ENCODE measurements around the gene GNA14.
"Not testable (repeated sequence)": the region's sequence is repeated elsewhere in the genome, so short reads cannot be mapped to it uniquely, and the experiment has no call there.

The GNA14 gene

DNA sequence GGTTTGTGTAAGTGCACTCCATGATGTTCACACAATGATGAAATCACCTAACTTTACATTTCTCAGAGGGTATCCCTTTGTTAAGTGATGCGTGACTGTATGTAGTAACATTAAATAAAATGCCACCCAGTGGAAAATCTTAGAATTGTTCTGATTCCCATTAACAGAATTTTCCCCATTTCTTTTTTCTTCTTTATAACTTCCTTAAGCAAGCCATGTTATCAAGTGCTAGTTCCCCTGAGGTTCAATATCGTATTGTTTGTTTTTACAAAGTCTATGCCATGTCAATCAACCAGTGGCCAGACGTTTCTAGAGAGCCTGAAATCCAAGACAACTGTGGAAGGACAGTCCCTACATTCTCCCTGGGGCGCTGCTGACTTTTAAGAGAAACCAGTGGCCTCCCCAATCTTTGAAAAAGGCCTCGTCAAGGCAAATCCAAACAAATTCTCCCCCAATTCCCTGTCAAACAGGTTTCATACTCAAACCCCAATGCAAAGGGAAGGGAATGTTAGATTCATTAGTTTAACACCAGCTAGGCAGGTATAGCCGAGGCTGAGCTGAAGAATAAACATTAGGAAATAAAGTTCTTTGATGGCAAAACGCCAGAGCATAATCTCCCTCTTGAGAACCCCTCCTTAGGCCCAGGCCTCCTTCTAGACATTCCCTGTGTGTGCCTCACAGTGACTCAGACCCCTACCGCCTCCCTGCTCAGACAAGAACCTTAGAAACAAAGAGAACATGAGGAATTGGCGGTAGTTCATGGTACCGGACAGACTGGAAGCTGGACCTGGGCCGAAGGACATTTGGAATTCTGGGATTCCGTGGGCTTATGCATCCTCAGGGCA is 198.7 kb downstream of the GNA14 start:
- no peak for DNase-seq (ENCODE audit: low read depth in 3 of 3)

- no peak for DNase-seq (ENCODE audit: low read depth in 3 of 3)
Observed at GRCh38 chr9:77447646-77448045, 200.5 kb downstream of the GNA14 start.

- DNase-seq (ENCODE audit: low read depth in 3 of 3), result no peak
Observed at GRCh38 chr9:77442436-77442835, 205.7 kb downstream of the GNA14 start.

- DNase-seq (ENCODE audit: low read depth in 3 of 3), result not testable (repeated sequence)
Observed at GRCh38 chr9:77441124-77441523, 207.0 kb downstream of the GNA14 start.

DNA sequence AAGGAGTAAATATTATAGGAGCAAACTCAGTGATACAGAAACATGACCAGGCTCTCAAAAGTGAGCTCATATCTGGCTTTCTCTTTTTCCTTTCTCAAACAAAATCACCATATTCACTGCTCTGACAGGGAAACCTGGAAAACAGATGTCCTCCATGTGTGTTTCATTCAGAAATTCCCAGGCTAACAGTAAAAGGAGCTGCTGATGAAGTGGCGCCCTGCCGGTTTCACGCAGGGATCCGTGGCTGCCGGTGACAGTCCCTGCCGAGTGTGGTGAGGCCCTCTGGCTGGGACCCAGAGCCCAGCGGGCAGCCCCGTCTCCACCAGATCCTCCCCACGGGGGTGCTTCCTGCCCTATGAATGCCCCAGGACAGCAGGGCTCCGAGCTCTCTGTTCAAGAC is 208.1 kb downstream of the GNA14 start:
- DNase-seq (ENCODE audit: low read depth in 3 of 3), result no peak

DNA sequence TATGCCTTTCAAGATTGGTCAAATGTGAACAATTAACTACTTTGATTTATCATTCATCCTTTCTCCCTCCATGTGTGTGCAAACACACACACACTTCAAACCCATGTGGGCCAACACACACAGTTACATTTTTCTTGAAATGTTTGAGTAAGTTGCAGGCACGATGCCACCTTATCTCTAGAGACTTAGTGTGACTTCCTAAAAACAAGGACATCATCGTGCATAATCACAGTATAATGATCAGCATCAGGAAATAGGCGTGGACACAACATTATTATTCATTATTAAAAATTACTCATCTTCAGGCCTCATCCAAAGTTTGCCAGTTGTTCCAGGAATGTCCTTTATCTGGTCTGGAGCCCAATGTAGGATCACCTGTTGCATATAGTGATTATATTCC is 209.5 kb downstream of the GNA14 start:
- DNase-seq (ENCODE audit: low read depth in 3 of 3), result no peak

DNA sequence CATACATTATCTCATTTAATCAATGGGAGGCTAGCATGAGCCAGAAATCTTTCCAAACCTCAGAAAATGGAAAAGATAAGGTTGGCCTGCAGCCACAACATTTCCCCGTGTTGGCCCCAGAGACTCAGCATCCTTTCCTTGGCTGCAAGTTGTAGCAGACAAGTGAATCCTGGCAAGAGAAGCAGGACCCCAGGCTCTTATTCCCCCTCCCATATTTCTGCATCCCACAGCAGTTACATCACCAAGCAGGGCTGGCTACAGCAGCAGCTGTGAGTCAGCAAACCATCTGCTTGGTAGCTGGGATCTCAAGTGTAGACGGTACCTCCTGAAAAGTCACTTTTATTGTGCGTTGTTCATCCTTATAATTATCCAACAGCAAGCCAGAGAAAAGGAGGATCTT is 212.4 kb downstream of the GNA14 start:
- no peak for DNase-seq (ENCODE audit: low read depth in 3 of 3)

DNA sequence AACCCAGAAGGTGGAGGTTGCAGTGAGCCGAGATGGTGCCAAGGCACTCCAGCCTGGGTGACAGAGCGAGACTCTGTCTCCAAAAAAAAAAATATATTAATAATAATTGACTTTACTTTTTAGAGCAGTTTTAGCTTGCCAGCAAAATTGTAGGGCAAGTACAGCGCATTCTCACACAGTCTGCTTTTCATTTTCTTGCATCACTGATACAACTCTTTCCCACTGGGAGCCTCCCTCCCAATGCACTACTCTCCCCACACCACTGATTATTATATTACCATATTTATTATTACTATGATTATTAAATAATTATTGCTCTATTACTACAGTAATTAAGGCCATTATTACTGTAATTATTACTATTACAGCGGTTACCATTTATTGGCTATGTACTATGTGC is 212.8 kb downstream of the GNA14 start:
- DNase-seq (ENCODE audit: low read depth in 3 of 3), result no peak

GRCh38 chr9:77433675-77434445 is 214.3 kb downstream of the GNA14 start:
- DNase-seq (ENCODE audit: low read depth in 3 of 3), result peak in 2 of 3 donors; percentile 11 to 34

- no peak for DNase-seq (ENCODE audit: low read depth in 3 of 3)
Observed at GRCh38 chr9:77432053-77432452, 216.1 kb downstream of the GNA14 start.

DNA sequence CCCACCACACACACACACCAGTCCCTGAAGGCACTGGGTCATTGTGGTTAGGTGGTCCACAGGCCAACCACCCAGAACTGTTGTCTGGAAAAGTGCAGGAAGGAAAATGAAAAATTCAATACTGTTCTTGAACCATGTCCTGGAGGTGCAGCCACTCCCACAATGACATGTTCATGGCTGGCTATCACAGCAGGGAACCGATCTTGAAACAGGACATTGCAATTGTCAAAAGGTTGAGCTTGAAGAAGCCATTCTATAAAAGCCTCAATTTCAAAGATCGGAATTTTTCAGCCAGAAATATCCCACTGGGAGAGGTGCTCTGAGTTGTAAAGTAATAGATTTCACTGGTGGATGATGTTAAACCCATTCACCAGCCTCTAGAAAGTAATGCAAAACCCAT is 218.2 kb downstream of the GNA14 start:
- DNase-seq (ENCODE audit: low read depth in 3 of 3), result no peak

- no peak for DNase-seq (ENCODE audit: low read depth in 3 of 3)
Observed at GRCh38 chr9:77427256-77427927, 220.7 kb downstream of the GNA14 start.

DNA sequence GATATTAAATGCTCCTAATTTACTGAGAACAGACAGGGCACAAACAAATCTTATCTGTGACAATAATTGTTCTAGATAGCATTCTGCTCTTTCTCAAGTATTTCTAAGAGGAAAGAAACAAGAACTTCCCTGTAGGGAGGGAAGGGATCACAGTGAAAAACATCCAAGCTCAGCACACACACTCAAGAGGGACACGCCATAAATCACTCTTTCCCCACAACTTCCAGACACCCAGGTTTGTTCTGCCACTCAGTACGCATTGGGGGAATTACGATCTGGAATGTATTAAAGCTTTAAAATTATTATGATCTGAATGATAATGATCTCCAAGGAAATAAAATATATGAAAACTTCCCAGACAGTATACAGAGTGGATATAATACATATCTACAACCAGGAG is 221.4 kb downstream of the GNA14 start:
- no peak for DNase-seq (ENCODE audit: low read depth in 3 of 3)

GRCh38 chr9:77424993-77425392 is 223.1 kb downstream of the GNA14 start:
- DNase-seq (ENCODE audit: low read depth in 3 of 3), result no peak

- no peak for DNase-seq (ENCODE audit: low read depth in 3 of 3)
Observed at GRCh38 chr9:77423841-77424240, 224.3 kb downstream of the GNA14 start.

- no peak for DNase-seq (ENCODE audit: low read depth in 3 of 3)
Observed at GRCh38 chr9:77422969-77423368, 225.2 kb downstream of the GNA14 start.

DNA sequence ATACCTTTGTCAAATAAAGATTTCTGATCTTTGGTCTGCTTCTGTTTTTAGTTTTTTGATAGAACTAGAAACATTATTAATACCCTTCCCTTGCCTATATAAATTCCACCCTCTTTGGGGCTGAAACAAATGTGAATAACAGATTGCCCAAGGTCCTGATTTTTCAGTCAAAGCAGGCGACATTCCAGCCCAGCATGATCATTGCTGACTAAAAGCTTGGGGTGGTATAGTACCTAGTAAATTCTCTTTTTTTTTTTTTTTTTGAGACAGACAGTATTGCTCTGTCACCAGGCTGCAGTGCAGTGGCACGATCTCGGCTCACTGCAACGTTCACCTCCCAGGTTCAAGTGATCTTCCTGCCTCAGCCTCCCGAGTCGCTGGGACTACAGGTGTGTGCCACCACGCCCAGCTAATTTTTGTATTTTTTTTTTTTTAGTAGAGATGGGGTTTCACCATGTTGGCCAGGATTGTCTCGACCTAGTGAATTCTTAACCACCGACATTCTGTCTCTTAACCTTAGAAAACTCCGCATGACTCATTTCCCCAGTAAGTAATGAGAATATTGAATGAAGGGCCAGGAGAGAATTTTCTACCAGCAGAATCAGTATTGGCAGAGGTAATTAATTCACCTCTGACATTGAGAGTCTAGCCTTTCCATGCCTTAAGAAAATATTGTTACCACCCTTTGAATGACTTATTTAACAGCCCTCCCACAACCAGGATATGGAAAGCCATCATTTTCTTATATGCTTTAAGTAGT is 226.4 kb downstream of the GNA14 start:
- DNase-seq (ENCODE audit: low read depth in 3 of 3), result no peak

DNA sequence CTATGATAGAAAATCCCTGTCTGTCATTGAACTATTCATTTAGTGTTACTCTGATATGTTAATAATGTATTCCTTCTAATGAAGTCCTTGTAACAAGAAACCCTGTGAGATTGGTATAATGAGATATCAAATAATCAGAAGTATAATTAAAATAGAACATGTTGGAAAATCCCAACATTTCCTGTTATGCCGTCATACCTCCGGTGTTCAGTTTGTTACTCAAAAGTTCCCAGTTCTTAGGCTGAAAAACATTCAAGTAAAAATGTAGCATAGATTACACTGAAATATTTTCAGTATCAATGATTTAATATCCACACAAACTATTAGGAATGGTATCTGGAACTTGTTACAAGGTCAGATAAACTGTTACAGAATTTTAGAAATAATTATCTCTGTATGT is 227.5 kb downstream of the GNA14 start:
- DNase-seq (ENCODE audit: low read depth in 3 of 3), result no peak

DNA sequence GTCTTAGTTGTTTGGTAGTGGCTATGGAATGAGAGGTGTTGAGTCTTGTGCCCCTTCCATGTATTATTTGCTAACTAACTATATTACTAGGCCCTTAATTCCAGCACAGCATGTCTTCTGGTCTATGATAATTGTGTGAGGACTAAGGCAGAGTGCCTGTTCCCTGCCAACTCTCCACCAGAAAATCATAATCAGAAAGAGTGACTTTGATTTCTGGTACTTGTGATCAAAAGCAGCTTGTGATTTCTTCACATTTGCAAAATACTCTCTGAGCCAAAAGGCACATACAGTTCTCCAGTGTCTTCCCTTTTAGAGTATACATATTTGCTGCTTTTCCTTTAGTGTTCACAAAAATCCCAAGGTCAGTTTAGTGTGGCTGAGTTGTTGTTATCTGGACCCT is 229.9 kb downstream of the GNA14 start:
- DNase-seq (ENCODE audit: low read depth in 3 of 3), result no peak

GRCh38 chr9:77417566-77417965 is 230.6 kb downstream of the GNA14 start:
- no peak for DNase-seq (ENCODE audit: low read depth in 3 of 3)

- DNase-seq (ENCODE audit: low read depth in 3 of 3), result not testable (repeated sequence)
Observed at GRCh38 chr9:77408521-77408920, 239.6 kb downstream of the GNA14 start.

- no peak for DNase-seq (ENCODE audit: low read depth in 3 of 3)
Observed at GRCh38 chr9:77403239-77403638, 244.9 kb downstream of the GNA14 start.

Measured in stimulated activated CD4-positive, alpha-beta T cell treated with anti-CD3 and anti-CD28 coated beads, TNF-alpha, amount 100 ng/mL, for 48 hours (primary cell).